Thymus (tissue), 11 donors: ENCODE measurements around the gene TSPAN9. TPM values are rescaled to one million over a fixed set of nuclear protein-coding genes. Genes with fewer than 3 reads are reported as not detected.

Experiments used
- DNase-seq, 9 donors: peaks; one replicate each; pipeline ENCODE4 v3.0.0-alpha.2; 2013; ENCODE audit warnings: low spot score in 9 of 9, low read depth in 6 of 9, missing footprints in 1 of 9
- H3K27ac ChIP-seq, 2 donors: one replicate each; pipeline ENCODE4 v1.5.1; 2013; ENCODE audit warnings: control low read depth in 1 of 2, low read depth in 1 of 2, low read length in 1 of 2, mild to moderate bottlenecking in 1 of 2, moderate library complexity in 1 of 2
- H3K27me3 ChIP-seq, 2 donors: one replicate each; pipeline ENCODE4 v1.5.1; 2013; ENCODE audit warnings: low read length in 1 of 2; ENCODE audit not compliant: control insufficient read depth in 2 of 2, insufficient read depth in 1 of 2
- H3K36me3 ChIP-seq, 2 donors: one replicate each; pipeline ENCODE4 v1.5.1; 2013; ENCODE audit warnings: low read length in 1 of 2, mild to moderate bottlenecking in 1 of 2, moderate library complexity in 1 of 2; ENCODE audit not compliant: control insufficient read depth in 2 of 2, insufficient read depth in 2 of 2
- H3K4me1 ChIP-seq, 2 donors: one replicate each; pipeline ENCODE4 v1.5.1; 2013; ENCODE audit warnings: low read length in 2 of 2; ENCODE audit not compliant: control insufficient read depth in 2 of 2, insufficient read depth in 2 of 2
- H3K4me3 ChIP-seq, 2 donors: one replicate each; pipeline ENCODE4 v1.5.1; 2013; ENCODE audit warnings: low read length in 2 of 2, control low read depth in 1 of 2, mild to moderate bottlenecking in 1 of 2
- H3K9me3 ChIP-seq, 2 donors: one replicate each; pipeline ENCODE4 v1.5.1; 2013; ENCODE audit warnings: low read length in 1 of 2, mild to moderate bottlenecking in 1 of 2; ENCODE audit not compliant: control insufficient read depth in 2 of 2, insufficient read depth in 1 of 2
- WGBS: extraction: QIAGEN DNeasy Blood & Tissue Kit; methylation state at CpG from one replicate; pipeline ENCODE4 v1.1.7; 2013; 5-methylcytosine and 5-hydroxymethylcytosine counted together
- polyA plus RNA-seq: library from polyadenylated mRNA; stranded (reverse); fragments of 200-250 nt; gene quantifications from one replicate; pipeline ENCODE4 v1.2.3, GENCODE V29; 2013
- total RNA-seq: library from RNA; stranded (reverse); fragments of 120-200 nt; gene quantifications from one replicate; pipeline ENCODE4 v1.2.4, GENCODE V29; 2013
- donor health status: healthy.

The TSPAN9 gene
- total and polyA plus RNA-seq, 2 donors, result 4.9 to 10.2 TPM

GRCh38 chr12:3203713-3204112, 126.5 kb downstream of the TSPAN9 start:
- peaks cover 0 to 2% of the 10 kb centered on the region in 2 donors for H3K4me1 ChIP-seq
- H3K27ac ChIP-seq, result no peak overlapping the region
- H3K36me3 ChIP-seq, result no peaks in the 10 kb centered on the region
- no peaks in the 10 kb centered on the region for H3K9me3 ChIP-seq
- 43% methylated on average over 2 of the region's 2 CpGs for WGBS
- H3K4me3 ChIP-seq, result no peak overlapping the region
- H3K27me3 ChIP-seq, result peaks cover 38 to 49% of the 10 kb centered on the region in 2 donors
- DNase-seq, result no peak

- no peak overlapping the region for H3K27ac ChIP-seq
- WGBS, result 93% methylated on average over 10 of the region's 10 CpGs
- H3K4me1 ChIP-seq, result peaks cover 0 to 2% of the 10 kb centered on the region in 2 donors
- no peaks in the 10 kb centered on the region for H3K9me3 ChIP-seq
- peaks cover 34 to 45% of the 10 kb centered on the region in 2 donors for H3K27me3 ChIP-seq
- DNase-seq, result peak in 1 of 9 donors; percentile 17
- H3K4me3 ChIP-seq, result no peak overlapping the region
- H3K36me3 ChIP-seq, result no peaks in the 10 kb centered on the region
Measured at GRCh38 chr12:3204143-3204542, 127.0 kb downstream of the TSPAN9 start.

GRCh38 chr12:3204730-3205531, 127.8 kb downstream of the TSPAN9 start:
- H3K4me1 ChIP-seq, result no peaks in the 10 kb centered on the region
- WGBS, result 92% methylated on average over 16 of the region's 16 CpGs

GRCh38 chr12:3205742-3206519, 128.8 kb downstream of the TSPAN9 start:
- no peaks in the 10 kb centered on the region for H3K4me1 ChIP-seq
- 80% methylated on average over 13 of the region's 13 CpGs for WGBS

More at GRCh38 chr12:3204730-3205531, 127.8 kb downstream of the TSPAN9 start:
- no peaks in the 10 kb centered on the region for H3K36me3 ChIP-seq
- no peak overlapping the region for H3K27ac ChIP-seq
- no peak overlapping the region for H3K4me3 ChIP-seq
- H3K9me3 ChIP-seq, result no peaks in the 10 kb centered on the region
- peaks cover 26 to 37% of the 10 kb centered on the region in 2 donors for H3K27me3 ChIP-seq
- DNase-seq, result no peak

GRCh38 chr12:3206536-3207072, 129.4 kb downstream of the TSPAN9 start:
- DNase-seq, result no peak
- Histone ChIP-seq H3K36me3 (no peaks in the 10 kb centered on the region), H3K27me3 (peaks cover 9 to 20% of the 10 kb centered on the region in 2 donors), H3K27ac (no peak overlapping the region), H3K4me3 (no peak overlapping the region), H3K9me3 (no peaks in the 10 kb centered on the region), H3K4me1 (no peaks in the 10 kb centered on the region)
- WGBS, result 95% methylated on average over 5 of the region's 5 CpGs

More at GRCh38 chr12:3205742-3206519, 128.8 kb downstream of the TSPAN9 start:
- DNase-seq, result no peak
- no peak overlapping the region for H3K27ac ChIP-seq
- no peaks in the 10 kb centered on the region for H3K36me3 ChIP-seq
- peaks cover 16 to 27% of the 10 kb centered on the region in 2 donors for H3K27me3 ChIP-seq
- H3K4me3 ChIP-seq, result no peak overlapping the region
- H3K9me3 ChIP-seq, result no peaks in the 10 kb centered on the region

- H3K4me1 ChIP-seq, result no peaks in the 10 kb centered on the region
- H3K9me3 ChIP-seq, result no peaks in the 10 kb centered on the region
- H3K27ac ChIP-seq, result no peak overlapping the region
- DNase-seq, result no peak
- peaks cover 5 to 14% of the 10 kb centered on the region in 2 donors for H3K27me3 ChIP-seq
- H3K36me3 ChIP-seq, result no peaks in the 10 kb centered on the region
- no peak overlapping the region for H3K4me3 ChIP-seq
- WGBS, result 89% methylated on average over 7 of the region's 7 CpGs
Measured at GRCh38 chr12:3207175-3207574, 130.0 kb downstream of the TSPAN9 start.

GRCh38 chr12:3207858-3208257, 130.7 kb downstream of the TSPAN9 start:
- peaks cover 3 to 7% of the 10 kb centered on the region in 2 donors for H3K27me3 ChIP-seq
- H3K36me3 ChIP-seq, result no peaks in the 10 kb centered on the region
- H3K27ac ChIP-seq, result no peak overlapping the region
- no peaks in the 10 kb centered on the region for H3K9me3 ChIP-seq
- WGBS, result 75% methylated on average over 13 of the region's 13 CpGs
- no peaks in the 10 kb centered on the region for H3K4me1 ChIP-seq
- H3K4me3 ChIP-seq, result no peak overlapping the region
- DNase-seq, result no peak

- no peaks in the 10 kb centered on the region for H3K27me3 ChIP-seq
- H3K4me3 ChIP-seq, result no peak overlapping the region
- H3K27ac ChIP-seq, result no peak overlapping the region
- H3K36me3 ChIP-seq, result no peaks in the 10 kb centered on the region
- H3K9me3 ChIP-seq, result no peaks in the 10 kb centered on the region
- WGBS, result 79% methylated on average over 9 of the region's 9 CpGs
- peaks cover 0 to 6% of the 10 kb centered on the region in 2 donors for H3K4me1 ChIP-seq
- DNase-seq, result no peak
Measured at GRCh38 chr12:3213188-3213587, 136.0 kb downstream of the TSPAN9 start.

GRCh38 chr12:3213768-3214167, 136.6 kb downstream of the TSPAN9 start:
- 91% methylated on average over 5 of the region's 5 CpGs for WGBS
- H3K27ac ChIP-seq, result no peak overlapping the region
- no peaks in the 10 kb centered on the region for H3K36me3 ChIP-seq
- no peaks in the 10 kb centered on the region for H3K27me3 ChIP-seq
- no peak for DNase-seq
- H3K4me1 ChIP-seq, result peaks cover 0 to 7% of the 10 kb centered on the region in 2 donors
- no peak overlapping the region for H3K4me3 ChIP-seq
- H3K9me3 ChIP-seq, result no peaks in the 10 kb centered on the region
